A549 (cell line): ENCODE measurements around the gene CHCHD6. TPM values are rescaled to one million over a fixed set of nuclear protein-coding genes. Genes with fewer than 3 reads are reported as not detected.
A peak's percentile ranks its signal among the peaks of the same experiment; 100 is the strongest.

Experiments
- ATAC-seq, 2 experiments: fragments of 200-7000 bp in 1 of 2; fragments of >200 bp in 1 of 2; cut with Nextera tagmentation in 1 of 2; cut with Tn5 transposase in 1 of 2; 3 replicates each; pipeline versions ENCODE4 v1.8.0 to v1.9.1; 2018 to 2020; ENCODE audit warnings: mild to moderate bottlenecking in 1 of 2, moderate library complexity in 1 of 2
- CTCF ChIA-PET: fragments of 300-600 bp; sonication (Branson Sonifier 250); formaldehyde crosslinking; extraction: SDS; loops from one replicate; lab custom pipeline; 2021; ENCODE audit warnings: antibody characterized with exemption, inconsistent platforms; lab: Yijun Ruan, JAX
- POLR2A ChIA-PET: fragments of 350-600 bp; formaldehyde crosslinking; extraction: SDS; loops from one replicate; lab custom pipeline; 2021; ENCODE audit warnings: antibody characterized with exemption, inconsistent platforms; lab: Yijun Ruan, JAX
- DNase-seq, 2 experiments: peaks; one replicate each; pipeline versions ENCODE4 v3.0.0 to v3.0.0-alpha.2; 2011 to 2016; ENCODE audit warnings: low read depth in 1 of 2, low spot score in 1 of 2
- FAIRE-seq: peaks from 2 replicates; lab custom pipeline; 2011; peaks lifted over from hg19 to GRCh38; lab: Jason Lieb, UNC
- H3K27ac ChIP-seq, 2 experiments: fragments of >200 bp; sonication (Bioruptor Twin); formaldehyde crosslinking; 3 replicates each; pipeline ENCODE4 v1.5.1; 2016 to 2017
- H3K4me1 ChIP-seq: fragments of >200 bp; sonication (Bioruptor Twin); formaldehyde crosslinking; 3 replicates; pipeline ENCODE4 v1.6.1; 2016
- H3K4me2 ChIP-seq: fragments of >200 bp; sonication (Bioruptor Twin); formaldehyde crosslinking; 3 replicates; pipeline ENCODE4 v1.6.1; 2016
- H3K4me3 ChIP-seq: fragments of >200 bp; sonication (Bioruptor Twin); formaldehyde crosslinking; 3 replicates; pipeline ENCODE4 v1.5.1; 2016
- H3K9me3 ChIP-seq: fragments of >200 bp; sonication (Bioruptor Twin); formaldehyde crosslinking; 3 replicates; pipeline ENCODE4 v1.6.1; 2016
- BHLHE40 ChIP-seq: IDR thresholded peaks from 2 replicates; pipeline ENCODE4 v1.6.1; 2012; ENCODE audit warnings: low read depth, low read length, inconsistent platforms
- CBX2 ChIP-seq: fragments of 200-600 bp; sonication (generic); IDR thresholded peaks from 2 replicates; pipeline ENCODE4 v1.6.1; 2016; ENCODE audit warnings: low read depth, mild to moderate bottlenecking, borderline replicate concordance
- CTCF ChIP-seq: fragments of >200 bp; sonication (Bioruptor Twin); formaldehyde crosslinking; IDR thresholded peaks from 3 replicates; pipeline ENCODE4 v1.5.1; 2016
- E2F6 ChIP-seq: IDR thresholded peaks from 2 replicates; pipeline ENCODE4 v1.6.1; 2012; ENCODE audit warnings: low read depth, borderline replicate concordance
- FOSL2 ChIP-seq, 2 experiments: fragments of 450-650 bp in 1 of 2; fragments of >200 bp in 1 of 2; sonication (Bioruptor Twin) in 1 of 2; formaldehyde crosslinking; IDR thresholded peaks; 2 replicates each; pipeline versions ENCODE4 v1.5.0 to v1.6.1; 2016 to 2020; ENCODE audit warnings: mild to moderate bottlenecking in 1 of 2, moderate library complexity in 1 of 2
- GATA3 ChIP-seq: IDR thresholded peaks from 2 replicates; pipeline ENCODE4 v1.6.1; 2012; ENCODE audit warnings: borderline replicate concordance
- HDAC2 ChIP-seq: fragments of 200-600 bp; sonication (generic); IDR thresholded peaks from 2 replicates; pipeline ENCODE4 v1.6.1; 2016
- HEYL ChIP-seq: fragments of 250-450 bp; sonication (Bioruptor Pico); IDR thresholded peaks from 2 replicates; pipeline ENCODE4 v1.8.0; 2021; ENCODE audit warnings: mild to moderate bottlenecking, moderate library complexity
- HMGXB4 ChIP-seq: fragments of 250-450 bp; sonication (Bioruptor Pico); IDR thresholded peaks from 2 replicates; pipeline ENCODE4 v1.5.0; 2021; ENCODE audit warnings: mild to moderate bottlenecking, moderate library complexity, borderline replicate concordance
- HOXA7 ChIP-seq: fragments of 250-450 bp; sonication (Bioruptor Pico); IDR thresholded peaks from 2 replicates; pipeline ENCODE4 v1.5.0; 2020; ENCODE audit warnings: mild to moderate bottlenecking, moderate library complexity
- HOXB5 ChIP-seq: fragments of 250-450 bp; sonication (Bioruptor Pico); IDR thresholded peaks from 2 replicates; pipeline ENCODE4 v1.5.0; 2020; ENCODE audit warnings: mild to moderate bottlenecking, moderate library complexity
- JUN ChIP-seq, 2 experiments: fragments of >200 bp; sonication (Bioruptor Twin); formaldehyde crosslinking; IDR thresholded peaks; 2 replicates in 1 of 2; 3 replicates in 1 of 2; pipeline ENCODE4 v1.6.1; 2016 to 2017
- KDM1A ChIP-seq: fragments of 200-600 bp; sonication (generic); IDR thresholded peaks from 2 replicates; pipeline ENCODE4 v1.6.1; 2016; ENCODE audit warnings: low read depth, mild to moderate bottlenecking
- MAFK ChIP-seq: fragments of 450-650 bp; IDR thresholded peaks from 2 replicates; pipeline ENCODE4 v1.6.1; 2014; ENCODE audit not compliant: partially characterized antibody
- MAX ChIP-seq: IDR thresholded peaks from 2 replicates; pipeline ENCODE4 v1.6.1; 2012
- MAZ ChIP-seq: fragments of 150-350 bp; IDR thresholded peaks from 2 replicates; pipeline ENCODE4 v1.6.1; 2014; ENCODE audit warnings: antibody characterized with exemption, low read depth, low read length, borderline replicate concordance
- MYC ChIP-seq: IDR thresholded peaks from 2 replicates; pipeline ENCODE4 v1.6.1; 2012; ENCODE audit warnings: mild to moderate bottlenecking, inconsistent platforms, low read length, improper control_type of control experiment, borderline replicate concordance
- NR3C1 ChIP-seq: fragments of >200 bp; sonication (Bioruptor Twin); formaldehyde crosslinking; IDR thresholded peaks from 3 replicates; pipeline ENCODE4 v1.6.1; 2017
- PHF8 ChIP-seq: fragments of 200-600 bp; sonication (generic); IDR thresholded peaks from 2 replicates; pipeline ENCODE4 v1.6.1; 2016; ENCODE audit warnings: low read depth, mild to moderate bottlenecking, antibody characterized with exemption, moderate library complexity, borderline replicate concordance
- POLR2A ChIP-seq: IDR thresholded peaks from 2 replicates; pipeline ENCODE4 v1.6.1; 2012; ENCODE audit warnings: mild to moderate bottlenecking, low read length
- RAD21 ChIP-seq, 2 experiments: fragments of >200 bp in 1 of 2; sonication (Bioruptor Twin) in 1 of 2; formaldehyde crosslinking in 1 of 2; IDR thresholded peaks in 1 of 2; conservative IDR thresholded peaks in 1 of 2; 2 replicates in 1 of 2; 3 replicates in 1 of 2; pipeline ENCODE4 v1.6.1; 2012 to 2018; ENCODE audit warnings: inconsistent platforms in 1 of 2
- RARB ChIP-seq: fragments of 250-450 bp; sonication (Bioruptor Pico); IDR thresholded peaks from 2 replicates; pipeline ENCODE4 v1.8.0; 2021; ENCODE audit warnings: mild to moderate bottlenecking, moderate library complexity
- RCOR1 ChIP-seq: fragments of 150-350 bp; IDR thresholded peaks from 2 replicates; pipeline ENCODE4 v1.6.1; 2014; ENCODE audit warnings: antibody characterized with exemption, low read length, low read depth
- SMC3 ChIP-seq: fragments of >200 bp; sonication (Bioruptor Twin); formaldehyde crosslinking; IDR thresholded peaks from 3 replicates; pipeline ENCODE4 v1.6.1; 2018; ENCODE audit warnings: inconsistent platforms
- USF2 ChIP-seq: fragments of 450-650 bp; IDR thresholded peaks from 2 replicates; pipeline ENCODE4 v1.6.1; 2014; ENCODE audit warnings: antibody characterized with exemption
- ZFP36 ChIP-seq: fragments of 450-650 bp; IDR thresholded peaks from 2 replicates; pipeline ENCODE4 v1.6.1; 2014; ENCODE audit warnings: borderline replicate concordance; ENCODE audit not compliant: partially characterized antibody
- ZNF302 ChIP-seq: fragments of 250-450 bp; sonication (Bioruptor Pico); IDR thresholded peaks from 2 replicates; pipeline ENCODE4 v1.9.0; 2021; ENCODE audit warnings: inconsistent platforms, mild to moderate bottlenecking, moderate library complexity
- ZSCAN20 ChIP-seq: fragments of 250-450 bp; sonication (Bioruptor Pico); IDR thresholded peaks from 2 replicates; pipeline ENCODE4 v1.8.0; 2022; ENCODE audit warnings: mild to moderate bottlenecking, moderate library complexity
- WGBS: methylation state at CpG from one replicate; pipeline ENCODE4 v1.1.6; 2017; ENCODE audit errors: missing lambda C conversion rate; 5-methylcytosine and 5-hydroxymethylcytosine counted together
- polyA minus RNA-seq: library from RNA; depleted of rRNA, polyadenylated mRNA; stranded (reverse); fragments of >200 nt; gene quantifications from 2 replicates; pipeline ENCODE4 v1.2.3, GENCODE V29; 2011; rRNA and poly(A)+ RNA removed
- polyA plus RNA-seq, 4 experiments: library from polyadenylated mRNA; depleted of rRNA in 3 of 4; stranded (reverse); fragments of >200 nt; fragmentation: RNase III in 1 of 4; extraction: RNeasy Plus Mini Kit Qiagen cat#74134 plus additional on column Dnase treatment in 1 of 4; gene quantifications; 2 replicates in 3 of 4; 3 replicates in 1 of 4; pipeline ENCODE4 v1.2.3, GENCODE V29; 2011 to 2017

Gene CHCHD6
- polyA plus RNA-seq (2011; rRNA removed): 13.7 and 15.0 TPM in 2 replicates
- polyA plus RNA-seq (2012; cell fraction: cytosol; rRNA removed): 26.8 and 29.2 TPM in 2 replicates
- 19.8 and 22.1 TPM in 2 replicates for polyA plus RNA-seq (2012; cell fraction: nucleus; rRNA removed)
- polyA plus RNA-seq (2017; fragmentation: RNase III; extraction: RNeasy Plus Mini Kit Qiagen cat#74134 plus additional on column Dnase treatment): 18.1 to 18.9 TPM (median 18.3 TPM) in 3 replicates
- 5.8 and 6.6 TPM in 2 replicates for polyA minus RNA-seq

GRCh38 chr3:126703512-126704493, at the start of gene CHCHD6:
Gene CHCHD6 (plus strand): TSS chr3:126704240. CDS start chr3:126704313, 73 bp downstream.
- H3K9me3 ChIP-seq: peaks cover 9% of the 10 kb centered on the region; the same call in 1 of the 3 replicates
- DNase-seq: peak; percentile 90 to 97
- peak; percentile 100 for ATAC-seq
- ChIA-PET POLR2A (interaction anchor here (0.8 kb wide), 1 partner anchor 228 kb away, joined by 3 read pairs; the partner anchor contains the start of gene ZXDC), CTCF (interaction anchor here (0.6 to 1.6 kb wide), 10 partner anchors 9 to 270 kb away, joined by 3 to 8 read pairs (median 4); no protein-coding TSS in a partner anchor)
- WGBS: 29% methylated on average over 10 of the region's 69 CpGs
- H3K4me2 ChIP-seq: peak within 1 kb of the TSS; percentile 96
- peak within 1 kb of the TSS; percentile 71 to 88 for H3K27ac ChIP-seq
- TF ChIP-seq MYC (peak; percentile 47; the same call in 1 of the 2 replicates), KDM1A (no peak), MAX (peak; percentile 80), CTCF (peak; percentile 30; the same call in 2 of the 3 replicates), RCOR1 (no peak), RAD21 (conservative IDR thresholded peaks at IDR 0.05 in 1 of 2, IDR thresholded peaks at IDR 0.05 in 1 of 2) (peak; percentile 39 to 48; a peak in 3 of 5 replicates), HOXB5 (no peak), FOSL2 (IDR thresholded peaks at IDR 0.05) (no peak), FOSL2 (CRISPR knock-in tag; IDR thresholded peaks at IDR 0.05) (no peak), ZNF302 (no peak), GATA3 (no peak), BHLHE40 (no peak), USF2 (no peak), PHF8 (peak; percentile 68; the same call in 1 of the 2 replicates), HOXA7 (no peak), MAZ (no peak), RARB (CRISPR knock-in tag) (no peak), HDAC2 (no peak), HMGXB4 (CRISPR knock-in tag) (no peak), HEYL (CRISPR knock-in tag) (no peak), E2F6 (0 out of 2 replicates have a peak, but pooled peaks have one; percentile 28), NR3C1 (no peak), POLR2A (peak; percentile 26; the same call in 1 of the 2 replicates), CBX2 (no peak), ZSCAN20 (CRISPR knock-in tag) (no peak), MAFK (no peak), SMC3 (peak; percentile 23; the same call in 2 of the 3 replicates), ZFP36 (no peak), JUN (IDR thresholded peaks at IDR 0.05) (peak in 1 of 2 experiments; percentile 37; a peak in 1 of 5 replicates)
- peaks cover 11% of the 10 kb centered on the region; the same call in 2 of the 3 replicates for H3K4me1 ChIP-seq
- peak within 1 kb of the TSS; percentile 58 for H3K4me3 ChIP-seq
- FAIRE-seq: no peak
